ENCODE measurements around the gene RBM22.

RBM22 gene

DNA sequence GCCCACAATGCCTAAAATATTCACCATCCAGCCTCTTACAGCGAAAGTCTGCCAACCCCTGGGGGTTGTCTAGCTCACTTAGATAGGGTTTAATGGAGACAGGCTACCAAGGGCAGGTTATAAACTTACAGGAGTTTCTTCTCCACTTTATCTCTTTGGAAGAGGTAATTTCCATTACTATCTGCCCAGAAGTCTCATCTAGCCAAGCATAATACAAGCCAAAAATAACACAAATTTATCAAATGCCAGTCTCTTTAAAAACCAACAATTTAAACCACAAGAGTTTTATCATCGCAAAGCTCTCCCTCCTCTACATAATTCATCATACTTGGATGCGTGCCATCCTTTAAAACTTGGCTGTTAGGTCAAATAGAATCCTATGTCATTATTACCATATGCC, 6.2 kb downstream of the RBM22 start:
- TF ChIP-seq, protein P1, sequence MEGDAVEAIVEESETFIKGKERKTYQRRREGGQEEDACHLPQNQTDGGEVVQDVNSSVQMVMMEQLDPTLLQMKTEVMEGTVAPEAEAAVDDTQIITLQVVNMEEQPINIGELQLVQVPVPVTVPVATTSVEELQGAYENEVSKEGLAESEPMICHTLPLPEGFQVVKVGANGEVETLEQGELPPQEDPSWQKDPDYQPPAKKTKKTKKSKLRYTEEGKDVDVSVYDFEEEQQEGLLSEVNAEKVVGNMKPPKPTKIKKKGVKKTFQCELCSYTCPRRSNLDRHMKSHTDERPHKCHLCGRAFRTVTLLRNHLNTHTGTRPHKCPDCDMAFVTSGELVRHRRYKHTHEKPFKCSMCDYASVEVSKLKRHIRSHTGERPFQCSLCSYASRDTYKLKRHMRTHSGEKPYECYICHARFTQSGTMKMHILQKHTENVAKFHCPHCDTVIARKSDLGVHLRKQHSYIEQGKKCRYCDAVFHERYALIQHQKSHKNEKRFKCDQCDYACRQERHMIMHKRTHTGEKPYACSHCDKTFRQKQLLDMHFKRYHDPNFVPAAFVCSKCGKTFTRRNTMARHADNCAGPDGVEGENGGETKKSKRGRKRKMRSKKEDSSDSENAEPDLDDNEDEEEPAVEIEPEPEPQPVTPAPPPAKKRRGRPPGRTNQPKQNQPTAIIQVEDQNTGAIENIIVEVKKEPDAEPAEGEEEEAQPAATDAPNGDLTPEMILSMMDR (IDR thresholded peaks at IDR 0.05; ENCODE audit: control insufficient read depth, extremely low read depth, insufficient read depth) = no peak
- DNase-seq (ENCODE audit: low read depth) = no peak

DNA sequence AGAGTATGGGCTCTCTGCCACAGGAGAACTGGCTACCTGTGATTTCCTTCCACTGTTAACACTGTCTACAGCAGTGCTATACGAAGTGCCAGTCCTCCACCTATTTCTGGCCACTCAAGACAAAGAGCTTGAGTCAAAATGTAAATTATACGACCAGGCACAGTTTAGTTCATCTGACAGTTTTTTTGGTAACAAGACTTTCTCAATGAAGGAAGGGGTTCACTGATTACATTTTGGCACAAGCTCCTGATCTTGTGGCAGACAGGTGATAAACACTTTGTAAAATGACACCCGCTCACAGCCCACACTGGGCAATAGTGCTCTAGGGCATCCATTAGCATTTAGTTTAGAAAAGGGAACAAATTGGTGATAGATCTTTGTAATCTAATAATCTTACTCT, 8.6 kb downstream of the RBM22 start:
- DNase-seq (ENCODE audit: low read depth) = no peak
- TF ChIP-seq, protein P1 (IDR thresholded peaks at IDR 0.05; ENCODE audit: control insufficient read depth, extremely low read depth, insufficient read depth) = no peak
- no peak overlapping the region for H3K4me3 ChIP-seq (ENCODE audit: low read depth, low read length)

More for the DNA sequence above, 6.2 kb downstream of the RBM22 start:
- H3K4me3 ChIP-seq (ENCODE audit: low read depth, low read length) = no peak overlapping the region

DNA sequence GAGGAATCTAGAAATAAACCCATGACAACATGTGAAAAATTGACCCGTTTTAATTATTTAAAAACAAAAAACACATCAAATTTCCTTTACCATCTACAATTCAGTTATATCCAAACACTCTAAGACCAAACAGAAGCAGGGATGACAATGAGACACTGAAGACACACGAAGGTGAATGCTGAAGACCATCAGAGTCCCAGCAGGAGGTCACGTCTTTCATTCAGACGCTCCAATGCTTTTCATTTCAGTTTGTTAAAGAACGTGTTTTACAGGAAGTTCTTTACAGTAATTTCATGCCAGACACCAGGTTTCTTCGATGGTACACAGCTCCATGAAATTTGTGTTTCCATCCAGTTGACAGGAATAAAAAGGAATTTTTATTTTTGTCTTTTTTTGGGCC, 10.1 kb downstream of the RBM22 start:
- no peak for DNase-seq (ENCODE audit: low read depth)
- no peak overlapping the region for H3K4me3 ChIP-seq (ENCODE audit: low read depth, low read length)
- TF ChIP-seq, protein P1 (IDR thresholded peaks at IDR 0.05; ENCODE audit: control insufficient read depth, extremely low read depth, insufficient read depth) = no peak

DNA sequence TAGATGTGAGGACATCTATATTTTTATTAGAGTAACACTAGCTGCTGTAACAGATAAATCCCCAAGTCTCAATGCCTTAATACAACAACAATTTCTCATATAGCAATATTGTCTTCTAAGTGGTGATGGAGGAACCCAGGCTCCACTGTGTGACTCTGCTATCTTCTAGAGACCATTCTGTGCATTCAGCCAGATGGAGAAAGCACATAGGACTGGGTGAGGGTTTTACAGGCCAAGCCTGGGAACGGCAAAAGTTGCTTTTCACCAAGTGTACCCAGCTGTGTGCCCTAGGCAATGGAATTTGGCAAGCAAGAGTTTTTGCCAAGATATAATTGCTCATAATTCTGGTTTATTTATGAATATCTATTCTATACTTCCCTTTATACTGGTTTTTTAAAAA, 11.7 kb downstream of the RBM22 start:
- H3K4me3 ChIP-seq (ENCODE audit: low read depth, low read length) = no peak overlapping the region
- no peak for DNase-seq (ENCODE audit: low read depth)
- TF ChIP-seq, protein P1 (IDR thresholded peaks at IDR 0.05; ENCODE audit: control insufficient read depth, extremely low read depth, insufficient read depth) = no peak

DNA sequence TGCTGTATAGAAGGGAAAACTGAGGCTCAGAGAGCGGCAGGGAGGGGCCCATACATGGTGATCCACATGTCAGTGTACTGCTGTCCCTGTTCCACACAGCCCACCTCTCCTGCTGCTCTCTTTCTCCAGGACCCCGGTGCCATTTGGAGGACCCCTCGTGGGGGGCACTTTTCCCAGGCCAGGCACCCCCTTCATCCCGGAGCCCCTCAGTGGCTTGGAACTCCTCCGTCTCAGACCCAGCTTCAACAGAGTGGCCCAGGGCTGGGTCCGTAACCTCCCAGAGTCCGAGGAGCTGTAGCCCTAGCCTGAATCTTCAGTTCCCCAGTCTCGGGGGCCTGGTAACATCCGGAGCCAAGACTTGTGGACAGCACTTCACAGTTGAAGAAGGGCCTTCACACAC, 24.3 kb downstream of the RBM22 start:
- no peak for DNase-seq (ENCODE audit: low read depth)
- TF ChIP-seq, protein P1 (IDR thresholded peaks at IDR 0.05; ENCODE audit: control insufficient read depth, extremely low read depth, insufficient read depth) = no peak
- H3K4me3 ChIP-seq (ENCODE audit: low read depth, low read length) = no peak overlapping the region

DNA sequence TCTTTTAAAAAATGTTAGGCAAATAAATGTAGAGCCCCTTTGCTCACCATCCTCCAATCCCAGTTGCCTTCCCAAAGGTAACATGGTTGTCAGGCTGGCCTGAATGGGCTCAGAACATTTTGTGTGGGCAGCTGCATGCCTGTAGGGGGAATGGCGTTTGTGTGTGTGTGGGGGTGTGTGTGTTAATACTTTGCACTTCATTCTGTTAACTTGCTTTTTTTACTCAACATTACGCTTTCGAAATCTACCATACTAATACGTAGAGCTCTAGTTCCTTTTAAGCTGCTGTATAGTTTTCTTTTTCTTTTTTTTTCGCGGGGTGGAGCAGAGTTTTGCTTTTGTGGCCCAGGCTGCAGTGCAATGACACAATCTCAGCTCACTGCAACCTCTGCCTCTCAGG, 25.8 kb downstream of the RBM22 start:
- no peak for DNase-seq (ENCODE audit: low read depth)

DNA sequence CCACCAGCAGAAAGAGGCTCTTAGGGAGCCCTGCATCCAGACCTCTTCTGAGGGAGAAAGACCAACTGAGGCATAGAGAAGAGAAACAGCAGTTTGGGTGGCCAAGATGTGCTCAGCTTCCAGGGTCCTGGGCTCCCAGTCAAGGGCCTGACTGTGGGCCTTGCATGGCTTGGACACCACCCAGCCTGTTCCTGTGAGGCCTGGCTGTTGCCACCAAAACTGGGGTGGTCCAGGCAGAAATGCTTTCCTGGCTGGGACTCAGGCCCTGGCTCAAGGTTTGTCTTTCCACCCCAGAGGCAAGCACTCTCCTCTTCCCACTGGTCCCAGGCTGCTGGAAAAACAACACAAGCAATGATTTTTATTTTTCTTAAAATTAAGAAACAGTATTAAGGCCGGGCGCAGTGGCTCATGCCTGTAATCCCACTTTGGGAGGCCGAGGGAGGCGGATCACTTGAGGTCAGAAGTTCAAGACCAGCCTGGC, 26.5 kb downstream of the RBM22 start:
- H3K4me3 ChIP-seq (ENCODE audit: low read depth, low read length) = no peak overlapping the region
- DNase-seq (ENCODE audit: low read depth) = no peak
- TF ChIP-seq, protein P1 (IDR thresholded peaks at IDR 0.05; ENCODE audit: control insufficient read depth, extremely low read depth, insufficient read depth) = no peak

More for the DNA sequence above, 25.8 kb downstream of the RBM22 start:
- no peak overlapping the region for H3K4me3 ChIP-seq (ENCODE audit: low read depth, low read length)
- TF ChIP-seq, protein P1 (IDR thresholded peaks at IDR 0.05; ENCODE audit: control insufficient read depth, extremely low read depth, insufficient read depth) = no peak

Data from LNCaP clone FGC (cell line).